Activated naive CD4-positive, alpha-beta T cell treated with anti-CD3 and anti-CD28 coated beads, Interleukin-2, amount 50 U/mL, for 72 hours (primary cell): Measurements from ENCODE around the gene VIL1. TPM values are rescaled to one million over a fixed set of nuclear protein-coding genes. Genes with fewer than 3 reads are reported as not detected.

Source experiments
- ATAC-seq, 2 donors: fragments of 150-1000 bp; cut with Tn5 transposase; 2 replicates each; pipeline ENCODE4 v1.10.0; 2021; ENCODE audit warnings: mild to moderate bottlenecking in 2 of 2, moderate library complexity in 2 of 2
- DNase-seq, 2 donors: peaks; one replicate each; pipeline ENCODE4 v3.0.0; 2021 to 2022; ENCODE audit warnings: low spot score in 2 of 2
- H3K27ac Mint-ChIP-seq, 2 donors: one replicate each; pipeline ENCODE4 v1.8.0; 2022; ENCODE audit warnings: mild to moderate bottlenecking in 2 of 2, mixed read lengths in 2 of 2
- H3K36me3 Mint-ChIP-seq, 2 donors: one replicate each; pipeline ENCODE4 v1.8.0; 2022; ENCODE audit warnings: mixed read lengths in 2 of 2
- H3K9me3 Mint-ChIP-seq, 2 donors: one replicate each; pipeline ENCODE4 v1.8.0; 2022; ENCODE audit warnings: mixed read lengths in 2 of 2
- total RNA-seq, 2 donors: library from RNA; stranded (reverse); gene quantifications; one replicate each; pipeline ENCODE4 v1.2.3, GENCODE V29; 2022

VIL1 gene
- total RNA-seq, 2 donors from 2014 or later: not detected

DNA sequence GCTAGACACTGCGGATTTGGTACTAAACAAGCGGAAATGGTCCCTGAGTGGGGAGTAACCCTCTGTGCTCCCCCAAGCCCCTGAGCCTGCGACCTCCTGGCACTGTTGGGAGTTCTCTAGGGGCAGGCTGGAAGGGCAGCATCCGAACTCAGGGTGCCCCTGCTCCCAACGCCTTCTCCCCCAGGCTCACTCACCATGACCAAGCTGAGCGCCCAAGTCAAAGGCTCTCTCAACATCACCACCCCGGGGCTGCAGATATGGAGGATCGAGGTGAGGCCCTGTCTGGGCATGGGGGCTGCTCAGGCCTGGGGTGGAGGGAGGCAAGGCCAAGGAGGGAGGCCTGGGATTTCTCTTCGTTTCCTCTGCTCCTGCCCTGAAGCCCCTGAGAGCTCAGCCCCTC is 4.7 kb downstream of the VIL1 start:
- peak overlapping the region in 1 of 2 donors; percentile 34 for H3K27ac Mint-ChIP-seq
- ATAC-seq (no peak), DNase-seq (no peak)
- H3K36me3 Mint-ChIP-seq: no peaks in the 10 kb centered on the region
- H3K9me3 Mint-ChIP-seq: no peaks in the 10 kb centered on the region

DNA sequence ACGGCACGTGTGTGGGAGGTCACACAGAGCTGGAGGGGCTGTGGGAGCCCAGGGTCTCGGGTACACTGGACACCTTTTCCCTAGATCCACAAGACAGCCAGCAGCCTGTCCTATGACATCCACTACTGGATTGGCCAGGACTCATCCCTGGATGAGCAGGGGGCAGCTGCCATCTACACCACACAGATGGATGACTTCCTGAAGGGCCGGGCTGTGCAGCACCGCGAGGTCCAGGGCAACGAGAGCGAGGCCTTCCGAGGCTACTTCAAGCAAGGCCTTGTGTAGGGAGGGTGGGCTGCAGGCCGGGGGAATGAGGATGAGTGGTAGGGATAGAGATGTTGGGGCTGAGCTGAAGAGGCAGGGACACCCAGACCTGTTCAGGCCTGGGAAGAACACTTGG is 6.6 kb downstream of the VIL1 start:
- ATAC-seq: no peak
- H3K27ac Mint-ChIP-seq: no peak overlapping the region
- DNase-seq: no peak
- no peaks in the 10 kb centered on the region for H3K9me3 Mint-ChIP-seq
- H3K36me3 Mint-ChIP-seq: no peaks in the 10 kb centered on the region

DNA sequence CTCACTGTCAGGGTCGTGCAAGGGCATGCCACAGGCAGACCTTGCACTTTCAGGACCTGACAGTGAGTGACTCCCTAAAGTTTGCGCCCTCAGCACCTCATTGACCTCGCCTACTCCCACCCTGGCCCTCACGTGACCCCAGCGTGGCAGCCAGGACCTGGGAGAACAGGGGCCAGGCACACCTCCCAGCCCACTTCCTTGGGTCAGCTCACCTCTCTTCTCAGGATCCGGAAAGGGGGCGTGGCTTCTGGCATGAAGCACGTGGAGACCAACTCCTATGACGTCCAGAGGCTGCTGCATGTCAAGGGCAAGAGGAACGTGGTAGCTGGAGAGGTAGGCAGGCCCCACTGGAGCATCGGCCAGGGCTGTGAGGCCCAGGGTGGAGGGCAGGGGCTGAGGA is 8.8 kb downstream of the VIL1 start:
- no peaks in the 10 kb centered on the region for H3K9me3 Mint-ChIP-seq
- no peak overlapping the region for H3K27ac Mint-ChIP-seq
- no peaks in the 10 kb centered on the region for H3K36me3 Mint-ChIP-seq
- DNase-seq (no peak), ATAC-seq (no peak)

DNA sequence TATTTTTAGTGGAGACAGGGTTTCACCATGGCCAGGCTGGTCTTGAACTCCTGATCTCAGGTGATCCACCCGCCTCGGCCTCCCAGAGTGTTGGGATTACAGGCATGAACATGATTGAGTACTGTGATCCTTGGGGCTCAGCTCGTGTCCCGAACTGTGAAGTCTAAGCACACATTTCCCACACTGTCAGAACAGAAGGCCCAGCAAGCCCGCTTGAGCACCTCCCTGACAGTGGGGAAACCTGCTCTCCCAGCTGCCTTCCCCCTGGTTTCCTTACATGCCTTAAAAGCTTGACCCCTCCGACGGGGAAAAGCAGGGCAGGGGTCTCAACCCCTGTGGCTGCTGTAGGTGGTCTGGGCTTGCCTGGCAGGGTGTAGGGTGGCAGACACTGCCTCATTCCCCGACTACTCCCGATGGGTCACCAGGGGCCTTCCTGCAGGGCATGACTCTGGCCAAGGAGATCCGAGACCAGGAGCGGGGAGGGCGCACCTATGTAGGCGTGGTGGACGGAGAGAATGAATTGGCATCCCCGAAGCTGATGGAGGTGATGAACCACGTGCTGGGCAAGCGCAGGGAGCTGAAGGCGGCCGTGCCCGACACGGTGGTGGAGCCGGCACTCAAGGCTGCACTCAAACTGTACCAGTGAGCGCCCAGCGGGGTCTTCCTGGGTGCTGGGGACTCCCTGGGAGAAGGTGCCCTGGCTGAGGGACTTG is 10.1 kb downstream of the VIL1 start:
- H3K36me3 Mint-ChIP-seq: no peaks in the 10 kb centered on the region
- no peaks in the 10 kb centered on the region for H3K9me3 Mint-ChIP-seq
- ATAC-seq: no peak

DNA sequence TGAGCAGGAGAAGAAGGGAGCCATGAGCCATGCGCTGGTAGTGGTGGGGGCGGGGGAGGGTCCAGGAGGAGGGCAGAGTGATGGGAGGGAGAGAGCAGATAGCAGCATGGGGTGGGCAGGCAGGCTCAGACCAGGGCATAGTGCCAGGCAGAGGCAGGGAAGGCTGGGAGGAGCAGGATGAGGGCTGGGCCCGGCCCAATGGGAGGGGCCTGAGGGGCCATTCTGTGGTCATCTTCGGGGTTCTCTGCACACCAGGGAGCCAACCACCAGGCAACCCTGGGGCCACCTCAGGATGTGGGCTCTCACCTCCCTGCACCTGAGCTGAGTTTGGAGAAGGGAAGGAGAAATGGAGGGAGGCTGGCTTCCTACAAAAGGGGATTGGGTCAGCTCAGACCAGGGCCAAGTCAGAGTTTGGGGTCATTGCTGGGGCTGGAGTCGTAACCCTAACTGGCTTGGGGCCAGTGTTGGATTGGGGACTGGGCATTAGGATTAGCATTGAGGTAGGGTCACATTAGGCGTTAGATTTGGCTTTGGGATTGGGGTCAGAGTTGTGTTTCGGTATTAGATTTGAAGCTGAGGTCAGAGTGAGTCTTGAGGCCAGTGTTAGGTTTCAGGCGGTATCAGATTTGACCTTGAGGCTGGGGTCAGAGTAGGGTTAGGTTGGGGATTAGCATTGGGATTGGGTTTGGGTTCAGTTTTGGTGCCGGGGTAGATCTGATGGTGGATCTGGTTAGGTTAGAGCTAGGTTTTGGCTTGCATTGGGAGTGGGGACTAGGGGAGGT is 11.2 kb downstream of the VIL1 start:
- Mint-ChIP-seq H3K27ac (no peak overlapping the region), H3K36me3 (no peaks in the 10 kb centered on the region), H3K9me3 (no peaks in the 10 kb centered on the region)
- DNase-seq: no peak
- no peak for ATAC-seq

More for the DNA sequence above, 10.1 kb downstream of the VIL1 start:
- no peak overlapping the region for H3K27ac Mint-ChIP-seq
- no peak for DNase-seq

DNA sequence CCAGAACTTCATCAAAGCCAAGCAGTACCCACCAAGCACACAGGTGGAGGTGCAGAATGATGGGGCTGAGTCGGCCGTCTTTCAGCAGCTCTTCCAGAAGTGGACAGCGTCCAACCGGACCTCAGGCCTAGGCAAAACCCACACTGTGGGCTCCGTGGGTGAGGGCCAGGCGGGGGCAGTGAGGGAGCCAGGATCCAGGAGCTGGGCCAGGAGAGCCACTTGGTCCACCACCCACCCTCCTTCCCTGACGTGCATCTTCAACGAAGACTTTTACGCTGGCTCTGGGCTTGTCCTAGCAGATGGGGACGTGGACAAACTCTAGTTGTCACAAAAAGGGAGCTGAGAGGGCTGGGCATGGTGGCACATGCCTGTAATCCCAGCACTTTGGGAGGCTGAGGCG is 11.8 kb downstream of the VIL1 start:
- ATAC-seq (no peak), DNase-seq (no peak)
- Mint-ChIP-seq H3K27ac (no peak overlapping the region), H3K36me3 (no peaks in the 10 kb centered on the region), H3K9me3 (no peaks in the 10 kb centered on the region)

DNA sequence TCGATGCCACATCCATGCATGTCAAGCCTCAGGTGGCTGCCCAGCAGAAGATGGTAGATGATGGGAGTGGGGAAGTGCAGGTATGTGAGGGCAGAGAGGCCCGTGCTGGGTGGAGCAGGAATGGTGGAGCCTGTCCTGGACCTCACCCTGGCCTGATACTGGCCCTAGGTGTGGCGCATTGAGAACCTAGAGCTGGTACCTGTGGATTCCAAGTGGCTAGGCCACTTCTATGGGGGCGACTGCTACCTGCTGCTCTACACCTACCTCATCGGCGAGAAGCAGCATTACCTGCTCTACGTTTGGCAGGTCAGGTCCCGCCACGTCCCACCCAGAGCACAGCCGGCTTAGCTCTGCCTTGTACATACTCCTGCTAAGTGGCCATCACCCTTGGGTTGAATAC is 13.0 kb downstream of the VIL1 start:
- Mint-ChIP-seq H3K9me3 (no peaks in the 10 kb centered on the region), H3K27ac (no peak overlapping the region), H3K36me3 (no peaks in the 10 kb centered on the region)
- peak in 1 of 2 donors; percentile 8 for ATAC-seq
- DNase-seq: no peak

DNA sequence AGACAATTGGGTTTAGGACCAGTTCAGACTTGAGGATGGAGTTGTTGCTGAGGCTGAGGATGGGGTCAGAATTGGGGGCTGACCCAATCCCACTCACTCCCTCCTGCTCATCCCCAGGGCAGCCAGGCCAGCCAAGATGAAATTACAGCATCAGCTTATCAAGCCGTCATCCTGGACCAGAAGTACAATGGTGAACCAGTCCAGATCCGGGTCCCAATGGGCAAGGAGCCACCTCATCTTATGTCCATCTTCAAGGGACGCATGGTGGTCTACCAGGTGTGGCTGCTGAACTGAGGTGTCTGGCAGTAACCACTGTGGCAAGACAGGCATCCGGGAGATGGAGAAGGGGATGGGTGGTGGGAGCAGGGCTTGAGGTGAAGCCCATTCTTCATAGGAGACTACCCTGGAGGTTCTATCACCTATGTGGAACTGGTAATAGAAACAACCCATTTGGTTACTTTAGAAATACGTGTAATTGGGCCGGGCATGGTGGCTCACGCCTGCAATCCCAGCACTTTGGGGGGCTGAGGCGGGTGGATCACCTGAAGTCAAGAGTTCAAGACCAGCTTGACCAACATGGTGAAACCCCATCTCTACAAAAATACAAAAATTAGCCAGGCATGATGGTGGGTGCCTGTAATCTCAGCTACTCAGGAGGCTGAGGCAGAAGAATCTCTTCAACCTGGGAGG is 13.9 kb downstream of the VIL1 start:
- H3K27ac Mint-ChIP-seq: no peak overlapping the region
- no peak for DNase-seq
- H3K9me3 Mint-ChIP-seq: no peaks in the 10 kb centered on the region
- no peak for ATAC-seq
- H3K36me3 Mint-ChIP-seq: no peaks in the 10 kb centered on the region

DNA sequence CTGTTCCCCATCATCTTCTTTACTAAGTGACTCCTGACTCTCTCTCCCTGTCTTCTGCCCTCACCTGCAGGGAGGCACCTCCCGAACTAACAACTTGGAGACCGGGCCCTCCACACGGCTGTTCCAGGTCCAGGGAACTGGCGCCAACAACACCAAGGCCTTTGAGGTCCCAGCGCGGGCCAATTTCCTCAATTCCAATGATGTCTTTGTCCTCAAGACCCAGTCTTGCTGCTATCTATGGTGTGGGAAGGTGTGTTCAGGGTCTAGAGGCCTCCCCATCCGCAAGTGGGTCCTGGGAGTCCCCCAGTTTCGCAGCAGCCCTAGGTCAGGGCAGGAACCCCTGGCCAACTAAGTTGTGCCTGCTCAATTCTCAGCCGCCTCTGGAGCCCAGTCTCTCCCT is 15.5 kb downstream of the VIL1 start:
- Mint-ChIP-seq H3K9me3 (no peaks in the 10 kb centered on the region), H3K36me3 (no peaks in the 10 kb centered on the region), H3K27ac (no peak overlapping the region)
- peak in 1 of 2 donors; percentile 33 for DNase-seq
- ATAC-seq: no peak

DNA sequence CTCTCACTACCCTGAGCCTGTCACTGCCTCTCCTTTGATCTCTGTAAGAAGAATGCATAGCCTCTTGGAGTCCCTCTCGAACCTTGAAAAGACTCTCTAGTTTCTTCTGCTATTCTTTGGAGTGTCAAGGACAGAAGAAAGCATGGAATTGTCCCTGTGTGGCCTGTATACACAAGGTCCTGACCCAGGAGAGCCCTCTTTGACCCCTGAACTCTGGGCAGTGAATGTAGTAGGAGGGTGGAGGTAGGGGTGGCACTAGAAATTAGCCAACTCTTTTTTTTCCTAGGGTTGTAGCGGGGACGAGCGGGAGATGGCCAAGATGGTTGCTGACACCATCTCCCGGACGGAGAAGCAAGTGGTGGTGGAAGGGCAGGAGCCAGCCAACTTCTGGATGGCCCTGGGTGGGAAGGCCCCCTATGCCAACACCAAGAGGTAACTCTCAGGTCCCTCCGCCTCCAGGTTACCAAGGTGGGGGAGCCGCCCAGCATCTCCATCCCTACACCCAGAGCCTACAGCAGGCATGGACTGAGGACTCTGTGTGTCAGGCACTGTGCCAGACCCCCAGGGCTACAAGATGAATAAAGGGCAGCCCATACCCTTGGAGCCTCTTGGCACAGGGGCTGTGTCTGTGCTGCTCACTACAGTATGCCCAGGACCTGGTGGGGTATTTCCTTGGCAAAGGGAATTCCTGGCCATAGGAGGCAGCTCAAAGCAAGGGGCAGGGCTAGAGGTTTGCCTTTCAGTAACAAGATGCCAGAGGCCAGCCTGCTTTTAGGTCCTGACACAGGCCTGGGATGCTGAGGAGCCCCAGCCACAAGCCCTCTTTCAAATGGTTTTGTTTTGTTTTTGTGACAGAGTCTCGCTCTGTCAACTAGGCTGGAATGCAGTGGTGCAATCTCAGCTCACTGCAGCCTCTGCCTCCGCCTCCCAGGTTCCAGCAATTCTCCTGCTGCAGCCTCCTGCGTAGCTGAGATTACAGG is 16.4 kb downstream of the VIL1 start:
- no peak for ATAC-seq
- peak overlapping the region in 1 of 2 donors; percentile 1 for H3K27ac Mint-ChIP-seq
- peak in 1 of 2 donors; percentile 38 for DNase-seq
- no peaks in the 10 kb centered on the region for H3K36me3 Mint-ChIP-seq
- H3K9me3 Mint-ChIP-seq: no peaks in the 10 kb centered on the region

DNA sequence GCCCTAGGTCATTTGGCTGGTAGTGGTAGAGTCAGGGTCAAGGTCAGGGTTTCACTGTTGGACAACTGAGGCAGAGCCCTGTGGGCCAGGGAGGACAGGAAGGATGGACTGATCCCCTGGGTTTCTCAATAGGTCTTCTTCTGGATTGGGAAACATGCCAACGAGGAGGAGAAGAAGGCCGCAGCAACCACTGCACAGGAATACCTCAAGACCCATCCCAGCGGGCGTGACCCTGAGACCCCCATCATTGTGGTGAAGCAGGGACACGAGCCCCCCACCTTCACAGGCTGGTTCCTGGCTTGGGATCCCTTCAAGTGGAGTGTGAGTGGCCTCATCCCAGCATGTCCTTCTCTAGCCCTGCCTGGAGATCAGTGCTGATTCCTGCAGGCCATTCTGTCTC is 18.1 kb downstream of the VIL1 start:
- Mint-ChIP-seq H3K36me3 (no peaks in the 10 kb centered on the region), H3K27ac (no peak overlapping the region), H3K9me3 (no peaks in the 10 kb centered on the region)
- ATAC-seq (no peak), DNase-seq (peak in 1 of 2 donors; percentile 30)

DNA sequence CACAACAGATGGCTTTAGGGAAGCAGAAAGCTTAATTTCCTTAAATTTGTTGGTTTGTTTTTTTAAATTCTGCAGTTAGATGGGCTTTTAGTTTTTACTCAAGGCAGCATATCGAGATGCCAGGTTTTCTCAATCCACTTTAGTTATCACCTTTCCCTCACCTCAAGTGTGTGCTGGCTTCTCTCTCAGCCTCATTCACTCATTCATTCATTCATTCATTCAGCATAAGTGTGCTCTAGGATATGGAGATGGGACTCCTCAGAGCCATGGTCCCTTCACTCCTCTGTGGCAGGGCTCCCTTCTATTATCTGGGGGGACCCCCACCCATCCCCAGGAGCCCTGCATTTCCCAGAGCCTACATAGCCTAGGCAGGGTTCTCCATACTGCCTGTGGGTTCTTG is 19.0 kb downstream of the VIL1 start:
- Mint-ChIP-seq H3K9me3 (no peaks in the 10 kb centered on the region), H3K36me3 (no peaks in the 10 kb centered on the region), H3K27ac (no peak overlapping the region)
- ATAC-seq: no peak
- no peak for DNase-seq

DNA sequence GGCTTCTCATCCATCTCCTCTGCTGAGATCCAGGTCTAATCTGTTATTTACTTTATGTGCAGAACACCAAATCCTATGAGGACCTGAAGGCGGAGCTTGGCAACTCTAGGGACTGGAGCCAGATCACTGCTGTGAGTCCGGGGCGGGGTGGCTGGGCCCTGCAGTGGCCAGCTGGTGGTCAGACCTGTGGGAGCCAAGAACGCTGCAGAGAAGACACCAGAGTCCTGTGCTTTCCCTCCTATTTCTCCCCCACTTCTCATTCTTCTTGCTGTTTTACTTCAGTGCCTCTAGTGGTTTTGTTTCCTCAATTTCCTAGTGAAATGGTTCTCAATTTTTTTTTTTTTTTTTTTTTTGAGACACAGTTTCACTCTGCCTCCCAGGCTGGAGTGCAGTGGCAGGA is 19.7 kb downstream of the VIL1 start:
- Mint-ChIP-seq H3K27ac (peak overlapping the region in 1 of 2 donors; percentile 9), H3K9me3 (no peaks in the 10 kb centered on the region), H3K36me3 (no peaks in the 10 kb centered on the region)
- DNase-seq (no peak), ATAC-seq (no peak)

DNA sequence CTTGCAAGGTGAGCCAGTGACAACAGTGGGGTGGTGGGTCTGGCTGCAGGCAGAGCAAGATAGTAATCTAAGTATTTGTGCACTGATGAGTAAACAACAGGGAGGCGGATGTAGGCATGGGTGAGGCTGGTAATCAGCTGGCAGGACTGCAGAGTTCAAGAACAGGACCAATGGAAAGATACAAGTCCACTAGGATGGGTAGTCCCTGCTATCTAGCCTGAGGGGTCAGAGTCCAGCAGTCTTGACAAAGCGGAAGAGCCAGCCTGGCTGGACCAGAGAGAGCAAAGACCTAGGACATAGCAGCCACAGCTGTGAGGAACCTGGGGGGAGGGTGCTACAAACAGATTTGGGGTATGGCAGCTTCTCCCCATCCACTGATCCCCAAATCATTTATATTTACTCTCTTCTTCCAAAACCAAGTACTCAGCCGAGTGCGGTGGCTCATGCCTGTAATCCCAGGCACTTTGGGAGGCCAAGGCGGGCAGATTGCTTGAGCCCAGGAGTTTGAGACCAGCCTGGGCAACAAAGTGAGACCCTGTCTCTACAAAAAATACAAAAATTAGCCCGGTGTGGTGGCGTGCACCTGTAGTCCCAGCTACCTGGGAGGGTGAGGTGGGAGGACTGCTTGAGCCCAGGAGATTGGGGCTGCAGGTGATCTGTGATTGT is 25.9 kb downstream of the VIL1 start:
- peaks cover 5 to 12% of the 10 kb centered on the region in 2 donors for H3K36me3 Mint-ChIP-seq
- no peaks in the 10 kb centered on the region for H3K9me3 Mint-ChIP-seq
- DNase-seq (no peak), ATAC-seq (no peak)
- peak overlapping the region in 1 of 2 donors; percentile 67 for H3K27ac Mint-ChIP-seq

DNA sequence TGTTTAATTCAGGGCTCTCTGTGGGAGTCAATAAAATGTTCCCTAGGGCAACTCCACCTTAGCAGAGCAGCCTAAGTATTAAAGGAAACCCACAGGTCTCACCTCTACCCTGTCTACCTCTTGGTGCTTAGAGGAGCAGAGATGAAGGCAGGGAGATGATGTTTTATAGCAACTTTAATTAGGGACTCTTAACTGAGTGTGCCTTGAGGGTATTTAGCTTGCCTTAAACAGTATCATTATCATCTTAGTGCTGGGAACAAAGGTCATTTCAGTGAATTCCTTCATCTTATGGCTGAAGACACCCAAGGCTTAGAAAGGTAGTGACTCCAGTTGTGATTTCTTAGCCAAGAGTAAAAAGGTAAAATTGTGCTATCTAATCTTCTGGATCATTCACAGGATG is 26.7 kb downstream of the VIL1 start:
- peak overlapping the region in 1 of 2 donors; percentile 70 for H3K27ac Mint-ChIP-seq
- no peaks in the 10 kb centered on the region for H3K9me3 Mint-ChIP-seq
- peaks cover 12 to 17% of the 10 kb centered on the region in 2 donors for H3K36me3 Mint-ChIP-seq
- DNase-seq (no peak), ATAC-seq (no peak)

DNA sequence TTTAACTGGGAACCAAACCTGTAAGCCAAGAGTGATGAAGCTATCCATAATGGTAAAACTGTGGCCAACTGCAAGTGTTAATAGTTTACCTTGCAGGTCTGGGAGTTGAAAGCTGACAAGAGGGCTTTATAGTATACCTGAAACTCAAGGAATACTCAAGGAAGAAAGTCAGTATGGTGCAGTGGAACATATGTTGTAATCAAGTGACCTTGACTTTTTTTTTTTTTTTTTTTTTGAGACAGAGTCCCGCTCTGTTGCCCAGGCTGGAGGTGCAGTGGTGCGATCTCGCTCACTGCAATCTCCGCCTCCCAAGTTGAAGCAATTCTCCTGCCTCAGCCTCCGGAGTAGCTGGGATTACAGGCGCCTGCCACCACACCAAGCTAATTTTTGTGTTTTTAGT is 27.6 kb downstream of the VIL1 start:
- Mint-ChIP-seq H3K36me3 (peaks cover 12 to 17% of the 10 kb centered on the region in 2 donors), H3K27ac (peak overlapping the region in 1 of 2 donors; percentile 70), H3K9me3 (no peaks in the 10 kb centered on the region)
- ATAC-seq (no peak), DNase-seq (no peak)
